ENCODE measurements around the gene DUS2. TPM values are rescaled to one million over a fixed set of nuclear protein-coding genes. Genes with fewer than 3 reads are reported as not detected.
A peak's percentile ranks its signal among the peaks of the same experiment; 100 is the strongest.

The DUS2 gene
- total and polyA plus RNA-seq, 2 of the 8 experiments (the other 6 are each of a cell fraction or from before 2014, with no cell fraction given), result 17.2 to 27.0 TPM

GRCh38 chr16:68086860-68087268 lies 63.8 kb downstream of the DUS2 start:
- FAIRE-seq, result no peak
- Histone ChIP-seq H3K79me1 (ENCODE audit: low read depth, low read length) (peaks cover 4% of the 10 kb centered on the region; the same call in 1 of the 2 replicates), H3K4me2 (ENCODE audit: insufficient read depth in 1 of 2, low read depth in 2 of 2, low read length in 2 of 2) (peak overlapping the region; percentile 72 to 87), H3K9ac (replicated peaks in 1 of 4; ENCODE audit: extremely low read depth in 1 of 4, low read depth in 3 of 4, low read length in 3 of 4) (no peak overlapping the region), H3K56ac (replicated peaks; ENCODE audit: insufficient read length, low read depth, low read length) (no peak overlapping the region), H3K27ac (ENCODE audit: low read depth, low read length) (no peak overlapping the region), H4K8ac (ENCODE audit: extremely low read depth, insufficient read depth, low read length) (no peak overlapping the region), H3K36me3 (ENCODE audit: control insufficient read depth in 2 of 4, insufficient read depth in 4 of 4, low read length in 3 of 4) (no peaks in the 10 kb centered on the region), H2AFZ (ENCODE audit: low read length) (no peak overlapping the region), H2BK12ac (ENCODE audit: low read depth, low read length) (no peak overlapping the region), H2BK5ac (ENCODE audit: low read depth, low read length) (no peak overlapping the region), H2AK5ac (ENCODE audit: low read depth, low read length) (no peak overlapping the region), H4K20me1 (replicated peaks in 1 of 2; ENCODE audit: control insufficient read depth in 1 of 2, insufficient read depth in 2 of 2, low read length in 2 of 2) (peaks cover 2 to 4% of the 10 kb centered on the region in 2 experiments), H3K9me3 (ENCODE audit: insufficient read depth in 2 of 2, low read depth in 1 of 2, low read length in 1 of 2) (no peaks in the 10 kb centered on the region), H3K14ac (ENCODE audit: insufficient read length) (no peak overlapping the region), H3K79me2 (ENCODE audit: control insufficient read depth in 1 of 2, insufficient read depth in 2 of 2, low read length in 2 of 2) (peaks cover 4 to 60% of the 10 kb centered on the region in 2 experiments), H3K27me3 (replicated peaks in 1 of 4; ENCODE audit: control insufficient read depth in 3 of 4, extremely low read depth in 1 of 4, insufficient read depth in 3 of 4, low read length in 3 of 4) (no peaks in the 10 kb centered on the region), H3K23ac (ENCODE audit: insufficient read length) (no peak overlapping the region), H3K4me3 (ENCODE audit: extremely low read depth in 1 of 4, insufficient read depth in 2 of 4, low read depth in 3 of 4, low read length in 4 of 4) (peak overlapping the region; percentile 0 to 99 (median 92); a peak in 7 of 8 replicates), H2BK120ac (replicated peaks; ENCODE audit: low read depth, low read length) (no peak overlapping the region), H2BK15ac (ENCODE audit: low read length) (no peak overlapping the region), H3K4ac (replicated peaks; ENCODE audit: insufficient read length, low read depth, low read length) (no peak overlapping the region), H4K91ac (replicated peaks; ENCODE audit: insufficient read length, low read length) (no peak overlapping the region), H3K4me1 (replicated peaks in 1 of 4; ENCODE audit: control insufficient read depth in 3 of 4, insufficient read depth in 4 of 4, low read length in 3 of 4) (peaks cover 2 to 14% (median 6%) of the 10 kb centered on the region in 4 experiments; a peak in 6 of 7 replicates), H2BK20ac (ENCODE audit: low read length) (no peak overlapping the region), H4K5ac (ENCODE audit: insufficient read length, low read depth, low read length) (no peak overlapping the region), H3K18ac (ENCODE audit: extremely low read depth, low read length) (no peak overlapping the region), H3K23me2 (ENCODE audit: low read depth, low read length) (peaks cover 10% of the 10 kb centered on the region)
- DNase-seq (ENCODE audit: low read depth in 1 of 2, low spot score in 2 of 2), result no peak
- CTCF ChIA-PET (ENCODE audit: partially characterized antibody), result no interaction called here
- TF ChIP-seq MAFK (IDR thresholded peaks at IDR 0.05; ENCODE audit: low read depth, low read length) (peak; percentile 41; the same call in 1 of the 2 replicates), JUN (IDR thresholded peaks at IDR 0.05; ENCODE audit: low read depth, low read length) (no peak)
- WGBS, 2 experiments (ENCODE audit: extremely low coverage in 1 of 2, insufficient coverage in 1 of 2, insufficient read length in 1 of 2, insufficient replicate concordance in 2 of 2, low coverage in 1 of 2, low lambda C conversion rate in 2 of 2, missing lambda C conversion rate in 1 of 2), result 51% methylated on average over 6 of the region's 6 CpGs; no CpG with 5 or more reads in 1 of the 2 experiments
- POLR2A ChIA-PET (ENCODE audit: partially characterized antibody), result interaction anchor here (2.1 kb wide), 1 partner anchor 8 kb away, joined by 11 read pairs; no protein-coding TSS in a partner anchor

Measured in H1 (cell line).